GM19397 (cell line): ENCODE measurements around the gene AGPS.
"Not testable (repeated sequence)": the region's sequence is repeated elsewhere in the genome, so short reads cannot be mapped to it uniquely, and the experiment has no call there.

Source experiments
- ATAC-seq: cut with Tn5 transposase; IDR thresholded peaks from one replicate; pipeline ENCODE4 v1.9.1; 2021; ENCODE audit warnings: mild to moderate bottlenecking, moderate library complexity; ENCODE audit not compliant: unreplicated experiment

The AGPS gene

DNA sequence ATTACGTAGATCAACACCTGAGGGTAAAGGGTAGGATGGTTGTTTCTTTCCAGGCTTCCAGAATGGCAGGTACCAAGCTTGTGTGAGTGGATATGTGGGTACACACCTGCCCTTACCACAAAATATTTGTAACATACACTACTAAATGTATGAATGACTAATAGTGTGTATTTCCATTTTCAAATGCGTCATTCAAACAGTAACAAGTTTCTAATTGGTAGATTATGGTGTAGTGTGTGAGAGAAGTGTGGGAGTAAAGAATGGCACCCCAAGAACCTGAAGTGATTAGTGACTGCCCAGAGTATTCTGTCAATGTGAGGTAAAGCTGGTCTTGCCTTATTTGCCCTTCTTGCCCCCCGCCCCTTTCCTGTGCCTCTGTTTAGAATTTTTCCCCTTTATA, 21.1 kb downstream of the AGPS start:
- no peak for ATAC-seq

- ATAC-seq: no peak
These were observed 26.7 kb downstream of the AGPS start for GRCh38 chr2:177419274-177419673.

- no peak for ATAC-seq
These were observed 29.7 kb downstream of the AGPS start for GRCh38 chr2:177422271-177422670.

DNA sequence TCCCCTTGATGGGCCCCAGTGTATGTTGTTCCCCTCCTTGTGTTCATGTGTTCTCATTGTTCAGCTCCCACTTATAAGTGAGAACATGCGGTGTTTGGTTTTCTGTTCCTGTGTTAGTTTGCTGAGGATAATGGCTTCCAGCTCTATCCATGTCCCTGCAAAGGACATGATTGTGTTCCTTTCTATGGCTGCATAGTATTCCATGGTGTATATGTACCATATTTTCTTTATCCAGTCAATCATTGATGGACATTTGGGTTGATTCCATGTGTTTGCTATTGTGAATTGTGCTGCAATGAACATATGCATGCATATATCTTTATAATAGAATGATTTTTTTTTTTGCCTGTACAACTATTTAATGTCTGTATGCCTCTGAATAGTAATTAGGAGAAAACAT, 31.5 kb downstream of the AGPS start:
- ATAC-seq: not testable (repeated sequence)

GRCh38 chr2:177424620-177425019, 32.0 kb downstream of the AGPS start:
- not testable (repeated sequence) for ATAC-seq

- no peak for ATAC-seq
These were observed 34.7 kb downstream of the AGPS start for GRCh38 chr2:177427316-177427715.

DNA sequence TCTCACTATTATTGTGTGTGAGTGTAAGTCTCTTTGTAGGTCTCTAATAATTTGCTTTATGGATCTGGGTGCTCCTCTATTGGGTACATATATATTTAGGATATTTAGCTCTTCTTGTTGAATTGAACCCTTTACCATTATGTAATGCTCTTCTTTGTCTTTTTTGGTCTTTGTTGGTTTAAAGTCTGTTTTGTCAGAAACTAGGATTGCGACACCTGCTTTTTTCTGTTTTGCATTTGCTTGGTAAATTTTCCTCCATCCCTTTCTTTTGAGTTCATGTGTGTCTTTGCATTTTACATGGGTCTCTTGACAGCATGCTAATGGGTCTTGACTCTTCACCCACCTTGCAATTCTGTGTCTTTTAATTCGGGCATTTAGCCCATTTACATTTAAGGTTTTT, 35.4 kb downstream of the AGPS start:
- not testable (repeated sequence) for ATAC-seq

DNA sequence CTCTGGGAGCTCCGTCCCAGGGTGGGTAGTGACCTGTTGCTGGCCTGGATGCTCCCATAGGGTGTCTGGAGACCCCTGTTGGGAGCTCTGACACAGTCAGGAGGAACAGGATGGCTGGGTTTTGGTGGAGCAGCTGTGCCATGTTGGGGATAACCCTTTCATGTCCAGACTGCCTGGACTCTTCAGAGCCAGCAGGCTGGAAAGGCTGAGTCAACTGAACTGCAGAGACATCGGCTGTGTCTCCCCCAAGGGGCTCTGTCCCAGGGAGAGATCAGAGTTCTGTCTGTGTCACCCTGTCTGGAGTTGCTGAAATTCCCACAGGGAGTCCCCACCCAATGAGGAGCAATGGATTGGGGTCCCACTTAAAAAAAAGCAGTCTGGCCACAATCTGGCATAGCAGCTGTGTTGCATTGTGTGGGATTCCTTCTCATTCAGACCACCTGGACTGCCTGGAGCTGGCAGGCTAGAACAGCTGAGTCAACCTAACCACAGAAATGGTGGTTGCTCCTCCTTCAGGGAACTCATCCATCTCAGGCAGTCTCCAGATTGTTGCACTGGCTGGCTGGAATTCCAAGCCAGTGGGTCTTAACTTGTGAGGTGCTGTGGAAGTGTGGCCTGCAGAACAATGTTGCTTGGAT, 37.2 kb downstream of the AGPS start:
- ATAC-seq: no peak

DNA sequence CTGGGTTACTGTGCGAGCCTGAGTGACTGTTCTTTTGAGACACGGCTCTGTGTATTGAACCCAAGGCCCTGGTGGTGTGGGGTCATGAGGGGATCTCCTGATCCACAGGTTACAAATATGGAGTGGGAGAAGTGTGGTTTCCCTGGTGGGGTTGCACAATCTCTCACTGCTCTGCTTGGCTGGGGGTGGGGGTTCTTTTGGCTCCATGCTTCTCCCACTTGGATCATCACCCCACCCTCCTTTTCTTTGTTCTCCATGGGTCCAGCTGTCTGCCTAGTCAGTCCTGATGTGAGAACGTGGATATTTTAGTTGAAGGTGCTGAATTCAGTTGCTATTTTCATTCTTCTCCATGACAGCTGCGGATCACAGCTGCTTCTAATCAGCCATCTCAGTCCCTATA, 37.8 kb downstream of the AGPS start:
- ATAC-seq: no peak

GRCh38 chr2:177431111-177431725, 38.6 kb downstream of the AGPS start:
- ATAC-seq: not testable (repeated sequence)

GRCh38 chr2:177432703-177433102, 40.1 kb downstream of the AGPS start:
- no peak for ATAC-seq

DNA sequence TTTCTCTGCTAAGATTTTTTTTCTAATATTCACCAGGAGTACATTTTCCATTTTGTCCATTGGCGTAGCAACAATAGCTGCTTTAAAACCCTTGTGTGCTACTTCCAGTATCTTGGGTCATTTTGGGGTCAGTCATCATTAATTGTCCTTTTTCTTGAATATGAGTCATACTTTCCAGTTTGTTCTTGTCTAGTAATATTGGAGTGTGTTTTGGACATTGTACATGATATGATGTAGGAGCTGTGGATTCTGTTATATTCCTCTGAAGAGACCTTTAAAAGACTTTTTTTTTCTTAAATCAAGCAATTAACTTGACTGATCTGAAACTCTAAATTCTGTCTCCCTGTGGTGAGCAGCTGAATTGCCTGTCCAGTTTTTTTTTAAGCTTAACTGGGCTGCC, 40.8 kb downstream of the AGPS start:
- ATAC-seq: no peak

GRCh38 chr2:177434475-177434874, 41.9 kb downstream of the AGPS start:
- ATAC-seq: no peak

DNA sequence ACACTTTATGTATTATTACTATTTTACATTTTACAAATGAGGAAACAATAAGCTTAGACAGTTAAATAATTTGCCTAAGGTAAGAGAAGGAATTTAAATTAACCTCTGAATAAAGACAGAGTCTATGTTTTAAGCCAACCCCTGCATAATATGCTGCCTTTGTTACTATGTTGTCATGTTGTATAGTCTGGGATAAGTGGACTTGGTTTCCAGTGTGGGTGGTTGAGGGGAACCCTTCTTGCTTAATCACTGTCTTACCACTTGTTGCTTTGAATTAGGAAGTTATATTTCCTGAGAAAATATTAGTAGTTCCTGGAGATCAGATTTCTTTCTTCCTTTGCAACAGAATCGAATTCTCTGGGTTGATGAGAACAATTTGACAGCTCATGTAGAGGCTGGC, 52.6 kb downstream of the AGPS start:
- no peak for ATAC-seq

GRCh38 chr2:177448031-177448430, 55.5 kb downstream of the AGPS start:
- ATAC-seq: no peak

GRCh38 chr2:177449159-177449558, 56.6 kb downstream of the AGPS start:
- no peak for ATAC-seq

- no peak for ATAC-seq
These were observed 62.6 kb downstream of the AGPS start for GRCh38 chr2:177455187-177455586.

GRCh38 chr2:177459756-177460155, 67.2 kb downstream of the AGPS start:
- not testable (repeated sequence) for ATAC-seq

- ATAC-seq: no peak
These were observed 68.5 kb downstream of the AGPS start for GRCh38 chr2:177460973-177461585.

- no peak for ATAC-seq
These were observed 72.0 kb downstream of the AGPS start for GRCh38 chr2:177464549-177464948.

DNA sequence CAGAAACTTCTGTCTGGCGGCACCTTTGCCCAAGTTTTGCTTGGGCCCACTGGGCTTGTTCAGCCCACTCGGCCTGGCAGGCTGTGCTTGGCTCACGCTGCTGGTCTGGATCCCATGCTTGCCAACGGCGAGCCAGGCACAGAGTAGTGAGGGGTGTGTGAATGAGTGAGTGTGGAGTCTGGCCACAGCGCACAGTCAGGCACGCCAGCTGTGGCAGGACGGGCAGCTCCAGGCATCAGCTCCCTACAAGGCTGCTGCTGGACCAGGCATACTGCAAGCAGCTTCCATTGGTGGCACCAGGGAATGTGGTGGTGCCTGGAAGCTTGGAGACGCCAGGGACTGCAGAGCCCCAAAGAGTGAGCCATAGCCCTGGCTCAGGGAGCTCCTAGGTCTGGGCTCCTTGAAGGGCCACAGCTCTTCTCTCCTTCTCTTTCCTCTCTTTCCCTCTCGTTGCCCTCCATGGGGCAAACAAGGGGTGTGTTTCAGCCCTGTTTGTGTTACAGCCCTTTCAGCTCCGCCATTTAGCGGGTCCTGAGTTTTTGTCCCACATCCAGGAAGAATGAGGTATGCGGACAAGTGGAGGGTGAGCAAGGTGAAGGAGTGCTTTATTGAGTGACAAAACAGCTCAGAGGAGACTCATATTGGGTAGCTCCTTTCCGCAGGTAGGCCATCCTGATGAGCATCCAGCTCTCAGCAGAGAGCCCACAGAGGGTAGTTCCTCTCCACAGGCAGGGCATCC, 73.0 kb downstream of the AGPS start:
- no peak for ATAC-seq
